Brain microvascular endothelial cell (primary cell): ENCODE results near the gene KLHL29.

Experiments used
- DNase-seq: peaks from one replicate; pipeline ENCODE4 v3.0.0-alpha.2; 2020
- H3K27ac ChIP-seq: fragments of 250-450 bp; sonication (Bioruptor Pico); 2 replicates; pipeline ENCODE4 v1.5.1; 2020; ENCODE audit warnings: mild to moderate bottlenecking, moderate library complexity
- H3K27me3 ChIP-seq: fragments of 250-450 bp; sonication (Bioruptor Pico); replicated peaks from 2 replicates; pipeline ENCODE4 v1.5.1; 2020; ENCODE audit warnings: mild to moderate bottlenecking
- H3K36me3 ChIP-seq: fragments of 250-450 bp; sonication (Bioruptor Pico); replicated peaks from 2 replicates; pipeline ENCODE4 v1.5.1; 2020; ENCODE audit warnings: mild to moderate bottlenecking
- H3K4me3 ChIP-seq: 2 replicates; pipeline ENCODE4 v1.5.1; 2011; ENCODE audit warnings: low read depth, mild to moderate bottlenecking, control low read depth, low read length, moderate library complexity
- CTCF ChIP-seq: IDR thresholded peaks from 2 replicates; pipeline ENCODE4 v1.5.1; 2011; ENCODE audit warnings: low read depth, mild to moderate bottlenecking, moderate library complexity, low read length, control low read depth, inconsistent platforms; ENCODE audit errors: missing control alignments
- in situ Hi-C: cut with HindIII; loops from 2 replicates; pipeline ENCODE4 v1.10.0; 2017; ENCODE audit warnings: low sequenced_read_pairs, low pct_ligation_motif_present

Gene KLHL29

GRCh38 chr2:23681356-23682140, 296.6 kb downstream of the KLHL29 start:
- in situ Hi-C loops, result no loop called here
- H3K4me3 ChIP-seq, result no peak overlapping the region

DNA sequence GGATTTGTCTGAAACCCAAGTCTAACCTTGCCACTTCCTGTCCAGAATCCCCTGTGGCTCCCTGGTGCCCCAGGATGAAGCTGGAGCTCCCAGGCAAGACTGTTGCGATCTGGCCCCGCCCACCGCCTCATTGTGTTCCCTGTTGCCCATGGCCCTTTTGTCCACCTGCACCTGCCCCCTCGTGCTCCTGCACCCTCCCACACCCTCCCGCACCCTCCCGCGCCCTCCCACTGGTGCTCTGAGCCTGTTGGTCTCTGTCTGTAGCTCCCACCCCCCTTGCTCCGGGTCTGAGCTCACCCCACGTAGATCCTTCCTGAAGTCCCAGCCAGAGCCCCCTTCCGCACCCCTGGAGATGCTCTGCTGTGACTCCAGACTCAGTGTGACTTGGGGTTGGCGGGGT, 297.5 kb downstream of the KLHL29 start:
- in situ Hi-C loops, result no loop called here
- no peak overlapping the region for H3K27ac ChIP-seq
- H3K4me3 ChIP-seq, result no peak overlapping the region
- no peaks in the 10 kb centered on the region for H3K36me3 ChIP-seq
- no peaks in the 10 kb centered on the region for H3K27me3 ChIP-seq
- TF ChIP-seq CTCF, result no peak
- DNase-seq, result no peak

More at GRCh38 chr2:23681356-23682140, 296.6 kb downstream of the KLHL29 start:
- H3K36me3 ChIP-seq, result no peaks in the 10 kb centered on the region
- TF ChIP-seq CTCF, result no peak
- H3K27me3 ChIP-seq, result no peaks in the 10 kb centered on the region
- no peak for DNase-seq
- no peak overlapping the region for H3K27ac ChIP-seq

GRCh38 chr2:23683001-23683400, 298.0 kb downstream of the KLHL29 start:
- H3K27me3 ChIP-seq, result no peaks in the 10 kb centered on the region
- no peak overlapping the region for H3K4me3 ChIP-seq
- no peaks in the 10 kb centered on the region for H3K36me3 ChIP-seq
- no peak for DNase-seq
- no peak for TF ChIP-seq CTCF
- in situ Hi-C loops, result no loop called here
- no peak overlapping the region for H3K27ac ChIP-seq

- in situ Hi-C loops, result no loop called here
Observed at GRCh38 chr2:23684395-23685176, 299.6 kb downstream of the KLHL29 start.

GRCh38 chr2:23685181-23685580, 300.2 kb downstream of the KLHL29 start:
- Histone ChIP-seq H3K27ac (no peak overlapping the region), H3K27me3 (no peaks in the 10 kb centered on the region), H3K4me3 (no peak overlapping the region), H3K36me3 (no peaks in the 10 kb centered on the region)
- no peak for TF ChIP-seq CTCF
- no peak for DNase-seq
- in situ Hi-C loops, result no loop called here

More at GRCh38 chr2:23684395-23685176, 299.6 kb downstream of the KLHL29 start:
- TF ChIP-seq CTCF, result no peak
- H3K27me3 ChIP-seq, result no peaks in the 10 kb centered on the region
- H3K27ac ChIP-seq, result no peak overlapping the region
- DNase-seq, result no peak
- no peak overlapping the region for H3K4me3 ChIP-seq
- H3K36me3 ChIP-seq, result no peaks in the 10 kb centered on the region
